Sigmoid colon (tissue), 7 donors: ENCODE measurements around the gene IPPK. TPM values are rescaled to one million over a fixed set of nuclear protein-coding genes. Genes with fewer than 3 reads are reported as not detected.

Experiments
- DNase-seq: peaks from one replicate; pipeline ENCODE4 v3.0.0-alpha.2; 2019
- H3K27ac ChIP-seq, 4 donors: fragments of 200-600 bp; sonication (generic); one replicate each; pipeline ENCODE4 v1.5.1; 2016 to 2019; ENCODE audit warnings: mild to moderate bottlenecking in 1 of 4
- H3K27me3 ChIP-seq, 3 donors: fragments of 200-600 bp; sonication (generic); one replicate each; pipeline ENCODE4 v1.5.1; 2019; ENCODE audit warnings: mild to moderate bottlenecking in 1 of 3
- H3K36me3 ChIP-seq, 4 donors: fragments of 200-600 bp; sonication (generic); one replicate each; pipeline ENCODE4 v1.5.1; 2016 to 2019
- H3K4me1 ChIP-seq, 4 donors: fragments of 200-600 bp; sonication (generic); one replicate each; pipeline ENCODE4 v1.5.1; 2017 to 2019
- H3K4me3 ChIP-seq, 4 donors: fragments of 200-600 bp; sonication (generic); one replicate each; pipeline ENCODE4 v1.5.1; 2017 to 2019; ENCODE audit warnings: mild to moderate bottlenecking in 2 of 4, moderate library complexity in 1 of 4
- H3K9me3 ChIP-seq, 4 donors: fragments of 200-600 bp in 3 of 4; sonication (generic) in 3 of 4; one replicate each; pipeline versions ENCODE4 v1.5.1 to v1.6.1; 2013 to 2019
- EP300 ChIP-seq, 4 donors: sonication (generic); formaldehyde crosslinking; IDR thresholded peaks; one replicate each; pipeline ENCODE4 v1.6.1; 2017; ENCODE audit warnings: antibody characterized with exemption in 4 of 4
- POLR2A ChIP-seq, 2 donors: fragments of 450-650 bp; IDR thresholded peaks; one replicate each; pipeline ENCODE4 v1.6.1; 2016; ENCODE audit warnings: antibody characterized with exemption in 2 of 2, mild to moderate bottlenecking in 2 of 2, moderate library complexity in 2 of 2
- POLR2AphosphoS5 ChIP-seq, 4 donors: sonication (generic); formaldehyde crosslinking; IDR thresholded peaks; one replicate each; pipeline ENCODE4 v1.6.1; 2017; ENCODE audit warnings: antibody characterized with exemption in 4 of 4
- WGBS, 2 donors: extraction: QIAGEN DNeasy Blood & Tissue Kit; methylation state at CpG; one replicate each; pipeline ENCODE4 v1.1.7; 2013; 5-methylcytosine and 5-hydroxymethylcytosine counted together
- intact Hi-C: fragments of 100-400 bp; cut with DNase I; formaldehyde crosslinking; loops from one replicate; pipeline ENCODE4 v1.15.1; 2023
- polyA plus RNA-seq, 3 donors: library from polyadenylated mRNA; stranded (reverse); fragments of 200-250 nt; gene quantifications; one replicate each; pipeline ENCODE4 v1.2.3, GENCODE V29; 2013
- total RNA-seq, 4 donors: library from RNA; depleted of rRNA; stranded (reverse); fragments of >200 nt; gene quantifications; one replicate each; pipeline ENCODE4 v1.1.0, GENCODE V29; 2016
- TF ChIP-seq, protein P1 (sequence below), 4 experiments: fragments of 450-650 bp in 3 of 4; fragments of 200-600 bp in 1 of 4; IDR thresholded peaks; one replicate each; pipeline ENCODE4 v1.5.1; 2016 to 2019; ENCODE audit warnings: antibody characterized with exemption in 4 of 4, mild to moderate bottlenecking in 3 of 4, moderate library complexity in 2 of 4
- donor health status: healthy with polysubstance abuse.
- donor health status: Bipolar disorder and iron deficiency.
- donor health status: healthy.

Gene IPPK
- total and polyA plus RNA-seq, 7 donors: 3.6 to 12.5 (median 6.4) TPM

DNA sequence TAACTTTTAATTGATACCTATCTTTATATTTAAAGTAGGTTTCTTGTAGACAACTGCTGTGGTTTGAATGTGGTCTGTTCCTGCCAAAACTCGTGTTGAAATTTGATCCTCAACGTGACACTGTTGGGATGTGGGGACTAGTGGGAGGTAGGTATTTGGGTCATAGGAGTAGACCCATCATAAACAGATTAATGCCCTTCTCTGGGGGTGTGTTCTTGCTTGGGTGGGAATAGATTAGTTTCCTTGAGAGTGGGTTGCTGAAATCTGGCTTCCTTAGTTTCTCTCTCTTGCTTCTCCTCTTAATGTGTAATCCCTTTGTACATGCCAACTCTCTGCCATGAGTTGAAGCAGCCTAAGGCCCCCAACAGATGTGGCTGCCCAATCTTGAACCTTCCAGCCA, 34.6 kb upstream of the IPPK start:
- intact Hi-C loops: no loop called here
- no peaks in the 10 kb centered on the region for H3K9me3 ChIP-seq
- H3K36me3 ChIP-seq: peaks cover 0 to 5% (median 0%) of the 10 kb centered on the region in 4 donors
- no peaks in the 10 kb centered on the region for H3K4me1 ChIP-seq
- no peak overlapping the region for H3K27ac ChIP-seq
- no peak for TF ChIP-seq POLR2A (IDR thresholded peaks at IDR 0.05)
- no peak for TF ChIP-seq EP300 (IDR thresholded peaks at IDR 0.05)
- no peak for TF ChIP-seq POLR2AphosphoS5 (IDR thresholded peaks at IDR 0.05)
- TF ChIP-seq, protein P1, sequence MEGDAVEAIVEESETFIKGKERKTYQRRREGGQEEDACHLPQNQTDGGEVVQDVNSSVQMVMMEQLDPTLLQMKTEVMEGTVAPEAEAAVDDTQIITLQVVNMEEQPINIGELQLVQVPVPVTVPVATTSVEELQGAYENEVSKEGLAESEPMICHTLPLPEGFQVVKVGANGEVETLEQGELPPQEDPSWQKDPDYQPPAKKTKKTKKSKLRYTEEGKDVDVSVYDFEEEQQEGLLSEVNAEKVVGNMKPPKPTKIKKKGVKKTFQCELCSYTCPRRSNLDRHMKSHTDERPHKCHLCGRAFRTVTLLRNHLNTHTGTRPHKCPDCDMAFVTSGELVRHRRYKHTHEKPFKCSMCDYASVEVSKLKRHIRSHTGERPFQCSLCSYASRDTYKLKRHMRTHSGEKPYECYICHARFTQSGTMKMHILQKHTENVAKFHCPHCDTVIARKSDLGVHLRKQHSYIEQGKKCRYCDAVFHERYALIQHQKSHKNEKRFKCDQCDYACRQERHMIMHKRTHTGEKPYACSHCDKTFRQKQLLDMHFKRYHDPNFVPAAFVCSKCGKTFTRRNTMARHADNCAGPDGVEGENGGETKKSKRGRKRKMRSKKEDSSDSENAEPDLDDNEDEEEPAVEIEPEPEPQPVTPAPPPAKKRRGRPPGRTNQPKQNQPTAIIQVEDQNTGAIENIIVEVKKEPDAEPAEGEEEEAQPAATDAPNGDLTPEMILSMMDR (IDR thresholded peaks at IDR 0.05): no peak
- H3K27me3 ChIP-seq: no peaks in the 10 kb centered on the region
- no peak overlapping the region for H3K4me3 ChIP-seq
- no peak for DNase-seq
- WGBS, 2 donors: 82 to 84% methylated on average over 2 of the region's 2 CpGs

DNA sequence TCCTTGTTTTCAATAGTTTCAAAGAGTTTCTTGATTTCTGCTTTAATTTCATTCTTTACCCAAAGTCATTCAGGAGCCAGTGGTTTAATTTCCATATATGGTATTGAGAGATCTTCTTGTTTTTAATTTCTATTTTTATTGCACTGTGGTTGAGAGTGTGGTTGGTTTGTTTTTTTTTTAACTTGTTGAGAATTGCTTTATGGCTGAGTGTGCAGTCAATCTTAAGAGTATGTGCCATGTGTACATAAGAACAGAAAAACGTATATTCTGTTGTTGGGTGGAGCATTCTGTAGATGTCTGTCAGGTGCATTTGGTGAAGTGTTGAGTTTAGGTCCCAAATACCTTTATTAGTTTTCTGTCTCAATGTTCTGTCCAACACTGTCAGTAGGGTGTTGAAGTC, 26.7 kb upstream of the IPPK start:
- no peaks in the 10 kb centered on the region for H3K4me1 ChIP-seq
- no peak overlapping the region for H3K4me3 ChIP-seq
- H3K27me3 ChIP-seq: no peaks in the 10 kb centered on the region
- WGBS, 2 donors: 13 to 36% methylated on average over 1 of the region's 1 CpG
- intact Hi-C loops: no loop called here
- no peak for DNase-seq
- H3K27ac ChIP-seq: no peak overlapping the region
- TF ChIP-seq, protein P1 (IDR thresholded peaks at IDR 0.05): no peak
- TF ChIP-seq POLR2AphosphoS5 (IDR thresholded peaks at IDR 0.05) (no peak), EP300 (IDR thresholded peaks at IDR 0.05) (no peak), POLR2A (IDR thresholded peaks at IDR 0.05) (no peak)
- peaks cover 0 to 4% (median 2%) of the 10 kb centered on the region in 4 donors for H3K9me3 ChIP-seq
- H3K36me3 ChIP-seq: no peaks in the 10 kb centered on the region

DNA sequence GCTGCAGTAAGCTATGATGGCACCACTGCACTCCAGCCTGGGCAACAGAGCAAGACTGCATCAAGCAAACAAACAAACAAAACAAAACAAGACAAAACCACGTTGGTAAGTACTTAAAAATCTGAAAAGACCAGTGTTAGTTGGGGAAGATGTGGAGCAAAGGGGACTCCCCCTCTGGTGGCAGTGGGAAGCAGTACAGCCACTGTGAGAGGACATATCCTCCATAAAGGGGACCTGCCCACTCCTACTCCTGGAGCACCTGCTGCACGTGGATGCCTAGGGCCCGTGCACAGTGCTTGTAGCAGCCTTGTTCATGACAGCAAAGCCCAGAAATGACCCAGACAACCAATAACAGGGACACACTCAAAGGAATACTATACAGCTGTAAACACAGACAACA, 17.0 kb upstream of the IPPK start:
- H3K4me1 ChIP-seq: no peaks in the 10 kb centered on the region
- H3K27me3 ChIP-seq: no peaks in the 10 kb centered on the region
- H3K9me3 ChIP-seq: peaks cover 0 to 16% (median 1%) of the 10 kb centered on the region in 4 donors
- 60 to 66% methylated on average over 3 of the region's 3 CpGs for WGBS, 2 donors
- DNase-seq: no peak
- H3K27ac ChIP-seq: no peak overlapping the region
- TF ChIP-seq POLR2A (IDR thresholded peaks at IDR 0.05) (no peak), POLR2AphosphoS5 (IDR thresholded peaks at IDR 0.05) (no peak), EP300 (IDR thresholded peaks at IDR 0.05) (no peak)
- TF ChIP-seq, protein P1 (IDR thresholded peaks at IDR 0.05): no peak
- H3K36me3 ChIP-seq: no peaks in the 10 kb centered on the region
- intact Hi-C loops: no loop called here
- H3K4me3 ChIP-seq: no peak overlapping the region

DNA sequence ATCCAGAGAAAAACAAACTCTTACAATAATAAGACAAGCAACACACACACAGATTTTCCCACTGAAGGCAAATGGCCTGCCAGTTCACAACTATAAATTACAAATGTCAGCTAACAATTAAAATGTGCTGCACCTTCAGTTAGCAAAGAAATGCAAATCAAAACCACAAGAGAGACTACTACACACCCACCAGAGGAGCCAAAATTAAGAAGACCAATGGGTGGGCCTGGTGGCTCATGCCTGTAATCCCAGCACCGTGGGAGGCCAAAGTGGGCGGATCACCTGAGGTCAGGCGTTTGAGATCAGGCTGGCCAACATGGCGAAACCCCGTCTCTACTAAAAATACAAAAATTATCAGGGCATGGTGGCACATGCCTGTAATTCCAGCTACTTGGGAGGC, 15.1 kb upstream of the IPPK start:
- H3K27ac ChIP-seq: no peak overlapping the region
- H3K9me3 ChIP-seq: peaks cover 0 to 5% (median 0%) of the 10 kb centered on the region in 4 donors
- TF ChIP-seq, protein P1 (IDR thresholded peaks at IDR 0.05): no peak
- TF ChIP-seq EP300 (IDR thresholded peaks at IDR 0.05) (no peak), POLR2A (IDR thresholded peaks at IDR 0.05) (no peak), POLR2AphosphoS5 (IDR thresholded peaks at IDR 0.05) (no peak)
- no peaks in the 10 kb centered on the region for H3K27me3 ChIP-seq
- H3K4me1 ChIP-seq: no peaks in the 10 kb centered on the region
- no peak overlapping the region for H3K4me3 ChIP-seq
- H3K36me3 ChIP-seq: no peaks in the 10 kb centered on the region
- WGBS, 2 donors: 81 to 85% methylated on average over 5 of the region's 5 CpGs
- intact Hi-C loops: no loop called here
- DNase-seq: no peak

DNA sequence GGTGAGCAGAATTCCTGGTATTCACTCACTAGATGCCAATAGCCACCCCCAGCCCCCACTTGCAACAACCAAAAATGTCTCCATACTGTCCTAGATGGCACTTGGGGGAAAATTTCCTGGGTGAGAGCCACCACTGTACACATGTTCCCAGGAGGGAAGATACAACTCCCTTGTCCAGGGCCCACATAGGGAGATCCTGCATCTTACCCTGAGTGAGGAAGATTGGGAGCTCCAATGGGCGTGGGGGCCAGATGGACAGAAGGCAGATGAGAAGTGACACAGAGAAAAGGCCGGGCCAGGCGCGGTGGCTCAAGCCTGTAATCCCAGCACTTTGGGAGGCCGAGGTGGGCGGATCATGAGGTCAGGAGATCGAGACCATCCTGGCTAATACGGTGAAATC, 12.3 kb upstream of the IPPK start:
- no peak for DNase-seq
- intact Hi-C loops: no loop called here
- Histone ChIP-seq H3K36me3 (no peaks in the 10 kb centered on the region), H3K27ac (no peak overlapping the region), H3K9me3 (no peaks in the 10 kb centered on the region), H3K27me3 (no peaks in the 10 kb centered on the region), H3K4me3 (no peak overlapping the region), H3K4me1 (no peaks in the 10 kb centered on the region)
- TF ChIP-seq, protein P1 (IDR thresholded peaks at IDR 0.05): no peak
- TF ChIP-seq EP300 (IDR thresholded peaks at IDR 0.05): no peak
- TF ChIP-seq POLR2AphosphoS5 (IDR thresholded peaks at IDR 0.05): no peak
- TF ChIP-seq POLR2A (IDR thresholded peaks at IDR 0.05): no peak
- WGBS, 2 donors: 89 to 95% methylated on average over 8 of the region's 8 CpGs
